ENCODE data around the gene RILPL1.
"Not testable (repeated sequence)": the region's sequence is repeated elsewhere in the genome, so short reads cannot be mapped to it uniquely, and the experiment has no call there.

Gene RILPL1

GRCh38 chr12:123442774-123443173, 90.7 kb downstream of the RILPL1 start:
- ChIA-PET POLR2A (no interaction called here), CTCF (interaction anchor here (0.7 kb wide), 1 partner anchor 575 kb away, joined by 3 read pairs; no protein-coding TSS in a partner anchor)
- no peak for DNase-seq (ENCODE audit: extremely low spot score)
- no peak for TF ChIP-seq LEF1 (IDR thresholded peaks at IDR 0.05; ENCODE audit: borderline replicate concordance)
- no peak for TF ChIP-seq BHLHE40 (IDR thresholded peaks at IDR 0.05; ENCODE audit: borderline replicate concordance)
- no peak for TF ChIP-seq FOXM1 (IDR thresholded peaks at IDR 0.05; ENCODE audit: borderline replicate concordance)
- TF ChIP-seq L3MBTL2 (conservative IDR thresholded peaks at IDR 0.05): no peak
- TF ChIP-seq CTBP1 (IDR thresholded peaks at IDR 0.05; ENCODE audit: borderline replicate concordance): no peak
- no peak for TF ChIP-seq HDGF (IDR thresholded peaks at IDR 0.05; ENCODE audit: borderline replicate concordance)
- no peak for TF ChIP-seq SP1 (IDR thresholded peaks at IDR 0.05)
- no peak for TF ChIP-seq FOXA1 (IDR thresholded peaks at IDR 0.05)
- TF ChIP-seq ARNT (IDR thresholded peaks at IDR 0.05): no peak
- TF ChIP-seq ELF4 (IDR thresholded peaks at IDR 0.05): no peak
- no peak for TF ChIP-seq FOXK2 (IDR thresholded peaks at IDR 0.05)
- no peak for TF ChIP-seq NFRKB (IDR thresholded peaks at IDR 0.05)

- no peak for TF ChIP-seq L3MBTL2 (conservative IDR thresholded peaks at IDR 0.05)
- TF ChIP-seq ARNT (IDR thresholded peaks at IDR 0.05): no peak
- TF ChIP-seq PKNOX1 (IDR thresholded peaks at IDR 0.05): no peak
- TF ChIP-seq HDGF (IDR thresholded peaks at IDR 0.05; ENCODE audit: borderline replicate concordance): no peak
- TF ChIP-seq ELF4 (IDR thresholded peaks at IDR 0.05): no peak
- TF ChIP-seq SUZ12 (IDR thresholded peaks at IDR 0.05): no peak
- no peak for TF ChIP-seq NFRKB (IDR thresholded peaks at IDR 0.05)
- no peak for TF ChIP-seq FOXA1 (IDR thresholded peaks at IDR 0.05)
- no peak for TF ChIP-seq CTBP1 (IDR thresholded peaks at IDR 0.05; ENCODE audit: borderline replicate concordance)
- no peak for TF ChIP-seq ZNF384 (IDR thresholded peaks at IDR 0.05)
- no peak for TF ChIP-seq FOXK2 (IDR thresholded peaks at IDR 0.05)
- TF ChIP-seq FOXM1 (IDR thresholded peaks at IDR 0.05; ENCODE audit: borderline replicate concordance): no peak
- TF ChIP-seq SP1 (IDR thresholded peaks at IDR 0.05): no peak
- no peak for TF ChIP-seq TARDBP (IDR thresholded peaks at IDR 0.05)
- TF ChIP-seq LEF1 (IDR thresholded peaks at IDR 0.05; ENCODE audit: borderline replicate concordance): no peak
- TF ChIP-seq BHLHE40 (IDR thresholded peaks at IDR 0.05; ENCODE audit: borderline replicate concordance): no peak
- ChIA-PET POLR2A (no interaction called here), CTCF (no interaction called here)
- no peak for DNase-seq (ENCODE audit: extremely low spot score)
These were observed 91.9 kb downstream of the RILPL1 start for GRCh38 chr12:123441523-123442164.

GRCh38 chr12:123436017-123436964, 97.2 kb downstream of the RILPL1 start, which contains the start of gene RILPL2:
TSS of gene RILPL2 (minus strand) at chr12:123436684. CDS start at chr12:123436420, 264 bp downstream.
- DNase-seq (ENCODE audit: extremely low spot score): peak; percentile 81
- TF ChIP-seq ZNF384 (IDR thresholded peaks at IDR 0.05) (no peak), FOXA1 (IDR thresholded peaks at IDR 0.05) (no peak), FOXK2 (IDR thresholded peaks at IDR 0.05) (no peak), LEF1 (IDR thresholded peaks at IDR 0.05; ENCODE audit: borderline replicate concordance) (no peak), ARNT (IDR thresholded peaks at IDR 0.05) (no peak), ELF4 (IDR thresholded peaks at IDR 0.05) (no peak), L3MBTL2 (conservative IDR thresholded peaks at IDR 0.05) (peak; percentile 71), BHLHE40 (IDR thresholded peaks at IDR 0.05; ENCODE audit: borderline replicate concordance) (no peak), NFRKB (IDR thresholded peaks at IDR 0.05) (no peak)
- POLR2A ChIA-PET: no interaction called here
- CTCF ChIA-PET: no interaction called here

DNA sequence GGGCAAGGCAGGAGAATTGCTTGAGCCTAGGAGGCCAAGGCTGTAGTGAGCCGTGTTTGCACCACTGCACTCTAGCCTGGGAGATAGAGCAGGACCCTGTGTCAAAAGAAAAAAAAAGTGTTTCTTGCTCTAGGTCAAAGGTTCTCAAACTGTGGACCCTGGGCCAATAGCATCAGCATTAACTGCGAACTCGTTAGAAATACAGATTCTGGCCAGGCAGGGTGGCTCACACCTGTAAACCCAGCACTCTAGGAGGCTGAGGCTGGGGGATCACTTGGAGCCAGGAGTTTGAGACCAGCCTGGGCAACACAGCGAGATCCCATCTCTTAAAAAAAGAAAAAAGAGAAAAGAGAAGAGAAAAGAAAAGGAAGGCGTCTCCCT, 97.9 kb downstream of the RILPL1 start:
- POLR2A ChIA-PET: no interaction called here
- TF ChIP-seq HDGF (IDR thresholded peaks at IDR 0.05; ENCODE audit: borderline replicate concordance): no peak
- TF ChIP-seq FOXM1 (IDR thresholded peaks at IDR 0.05; ENCODE audit: borderline replicate concordance): no peak
- TF ChIP-seq ELF4 (IDR thresholded peaks at IDR 0.05): no peak
- no peak for TF ChIP-seq NFRKB (IDR thresholded peaks at IDR 0.05)
- no peak for TF ChIP-seq FOXK2 (IDR thresholded peaks at IDR 0.05)
- no peak for TF ChIP-seq SUZ12 (IDR thresholded peaks at IDR 0.05)
- TF ChIP-seq LEF1 (IDR thresholded peaks at IDR 0.05; ENCODE audit: borderline replicate concordance): no peak
- TF ChIP-seq FOXA1 (IDR thresholded peaks at IDR 0.05): no peak
- no peak for TF ChIP-seq BHLHE40 (IDR thresholded peaks at IDR 0.05; ENCODE audit: borderline replicate concordance)
- no peak for TF ChIP-seq CTBP1 (IDR thresholded peaks at IDR 0.05; ENCODE audit: borderline replicate concordance)
- TF ChIP-seq ZNF384 (IDR thresholded peaks at IDR 0.05): no peak
- TF ChIP-seq PKNOX1 (IDR thresholded peaks at IDR 0.05): no peak
- TF ChIP-seq L3MBTL2 (conservative IDR thresholded peaks at IDR 0.05): no peak
- TF ChIP-seq ARNT (IDR thresholded peaks at IDR 0.05): no peak
- no peak for TF ChIP-seq SP1 (IDR thresholded peaks at IDR 0.05)
- no peak for TF ChIP-seq TARDBP (IDR thresholded peaks at IDR 0.05)
- no peak for DNase-seq (ENCODE audit: extremely low spot score)
- CTCF ChIA-PET: interaction anchor here (0.7 kb wide), 1 partner anchor 24 kb away, joined by 3 read pairs; no protein-coding TSS in a partner anchor

DNA sequence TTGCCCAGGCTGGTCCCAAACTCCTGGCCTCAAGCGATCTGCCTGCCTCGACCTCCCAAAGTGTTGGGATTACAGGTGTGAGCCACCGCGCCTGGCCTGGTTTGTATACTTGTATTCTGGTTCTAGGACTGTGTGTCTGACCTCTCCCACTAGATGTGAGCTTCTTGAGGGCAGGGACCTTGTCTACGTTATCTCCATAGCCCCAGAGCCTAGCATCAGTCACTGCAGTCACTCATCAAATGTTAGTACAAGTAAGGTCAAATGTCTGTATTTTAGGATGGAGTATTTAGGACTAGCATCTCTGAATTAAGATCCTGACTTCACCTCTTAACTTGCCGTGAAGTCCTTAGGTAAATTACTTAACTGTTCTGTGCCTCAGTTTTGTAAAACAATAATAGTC, 99.9 kb downstream of the RILPL1 start:
- ChIA-PET CTCF (no interaction called here), POLR2A (interaction anchor here (1.5 kb wide), 1 partner anchor 24 kb away, joined by 4 read pairs; the partner anchor contains the start of gene SNRNP35)
- DNase-seq (ENCODE audit: extremely low spot score): no peak
- TF ChIP-seq TARDBP (IDR thresholded peaks at IDR 0.05): no peak
- no peak for TF ChIP-seq PKNOX1 (IDR thresholded peaks at IDR 0.05)
- TF ChIP-seq ELF4 (IDR thresholded peaks at IDR 0.05): no peak
- TF ChIP-seq LEF1 (IDR thresholded peaks at IDR 0.05; ENCODE audit: borderline replicate concordance): no peak
- no peak for TF ChIP-seq ARNT (IDR thresholded peaks at IDR 0.05)
- no peak for TF ChIP-seq BHLHE40 (IDR thresholded peaks at IDR 0.05; ENCODE audit: borderline replicate concordance)
- no peak for TF ChIP-seq CTBP1 (IDR thresholded peaks at IDR 0.05; ENCODE audit: borderline replicate concordance)
- TF ChIP-seq SP1 (IDR thresholded peaks at IDR 0.05): no peak
- no peak for TF ChIP-seq FOXK2 (IDR thresholded peaks at IDR 0.05)
- TF ChIP-seq NFRKB (IDR thresholded peaks at IDR 0.05): no peak
- TF ChIP-seq FOXM1 (IDR thresholded peaks at IDR 0.05; ENCODE audit: borderline replicate concordance): no peak
- TF ChIP-seq L3MBTL2 (conservative IDR thresholded peaks at IDR 0.05): no peak
- no peak for TF ChIP-seq FOXA1 (IDR thresholded peaks at IDR 0.05)
- TF ChIP-seq SUZ12 (IDR thresholded peaks at IDR 0.05): no peak

- DNase-seq (ENCODE audit: extremely low spot score); CTCF ChIA-PET: not testable (repeated sequence)
- POLR2A ChIA-PET: interaction anchor here (1.5 kb wide), 1 partner anchor 26 kb away, joined by 4 read pairs; the partner anchor contains the start of gene SNRNP35
These were observed 101.3 kb downstream of the RILPL1 start for GRCh38 chr12:123431951-123432817.

GRCh38 chr12:123429101-123429500, 104.4 kb downstream of the RILPL1 start:
- DNase-seq (ENCODE audit: extremely low spot score); CTCF ChIA-PET: not testable (repeated sequence)
- POLR2A ChIA-PET: interaction anchor here (0.5 kb wide), 1 partner anchor 275 kb away, joined by 3 read pairs; no protein-coding TSS in a partner anchor

Data from HEK293T (cell line).